Neutrophil (primary cell): ENCODE measurements around the gene ALDOB.

Experiments
- H3K27ac ChIP-seq: fragments of 200-600 bp; sonication (generic); 2 replicates; pipeline ENCODE4 v1.5.1; 2016; ENCODE audit warnings: mild to moderate bottlenecking, moderate library complexity
- H3K27me3 ChIP-seq: fragments of 200-600 bp; sonication (generic); 2 replicates; pipeline ENCODE4 v1.6.0; 2016; ENCODE audit warnings: mild to moderate bottlenecking
- H3K36me3 ChIP-seq: fragments of 200-600 bp; sonication (generic); 2 replicates; pipeline ENCODE4 v1.5.1; 2017
- H3K4me1 ChIP-seq, 2 experiments: fragments of 200-600 bp in 1 of 2; sonication (generic) in 1 of 2; 1 replicate in 1 of 2; 2 replicates in 1 of 2; pipeline versions ENCODE4 v1.5.1 to v1.6.1; 2013 to 2016; ENCODE audit warnings: low read depth in 1 of 2, low read length in 1 of 2, mild to moderate bottlenecking in 1 of 2, moderate library complexity in 1 of 2; ENCODE audit not compliant: control insufficient read depth in 1 of 2, insufficient read depth in 1 of 2
- H3K4me3 ChIP-seq, 2 experiments: fragments of 200-600 bp in 1 of 2; sonication (generic) in 1 of 2; 1 replicate in 1 of 2; 2 replicates in 1 of 2; pipeline ENCODE4 v1.5.1; 2013 to 2016; ENCODE audit warnings: low read depth in 1 of 2, low read length in 1 of 2, mild to moderate bottlenecking in 1 of 2, moderate library complexity in 1 of 2
- H3K9me3 ChIP-seq: fragments of 200-600 bp; sonication (generic); 2 replicates; pipeline ENCODE4 v1.5.1; 2016
- CTCF ChIP-seq: fragments of 200-600 bp; sonication (generic); IDR thresholded peaks from 2 replicates; pipeline ENCODE4 v1.5.1; 2016; ENCODE audit warnings: antibody characterized with exemption

Gene ALDOB

GRCh38 chr9:101427957-101428655, 7.5 kb downstream of the ALDOB start:
- Histone ChIP-seq H3K4me1 (no peaks in the 10 kb centered on the region), H3K27ac (no peak overlapping the region), H3K36me3 (no peaks in the 10 kb centered on the region), H3K9me3 (no peaks in the 10 kb centered on the region), H3K4me3 (no peak overlapping the region), H3K27me3 (no peaks in the 10 kb centered on the region)
- no peak for TF ChIP-seq CTCF

GRCh38 chr9:101427358-101427757, 8.2 kb downstream of the ALDOB start:
- H3K4me3 ChIP-seq: no peak overlapping the region
- H3K27ac ChIP-seq: no peak overlapping the region
- H3K9me3 ChIP-seq: no peaks in the 10 kb centered on the region
- no peaks in the 10 kb centered on the region for H3K36me3 ChIP-seq
- no peak for TF ChIP-seq CTCF
- H3K4me1 ChIP-seq: no peaks in the 10 kb centered on the region
- no peaks in the 10 kb centered on the region for H3K27me3 ChIP-seq

- TF ChIP-seq CTCF: no peak
These were observed 13.9 kb downstream of the ALDOB start for GRCh38 chr9:101421653-101422065.

GRCh38 chr9:101419863-101420262, 15.7 kb downstream of the ALDOB start:
- no peak for TF ChIP-seq CTCF
- Histone ChIP-seq H3K27me3 (no peaks in the 10 kb centered on the region), H3K27ac (no peak overlapping the region), H3K4me3 (no peak overlapping the region), H3K36me3 (no peaks in the 10 kb centered on the region), H3K4me1 (peaks cover 7 to 17% of the 10 kb centered on the region in 2 experiments), H3K9me3 (no peaks in the 10 kb centered on the region)

More at GRCh38 chr9:101421653-101422065, 13.9 kb downstream of the ALDOB start:
- Histone ChIP-seq H3K36me3 (no peaks in the 10 kb centered on the region), H3K4me3 (no peak overlapping the region), H3K27ac (no peak overlapping the region), H3K4me1 (peaks cover 7 to 17% of the 10 kb centered on the region in 2 experiments), H3K27me3 (no peaks in the 10 kb centered on the region), H3K9me3 (no peaks in the 10 kb centered on the region)

GRCh38 chr9:101418518-101419430, 16.8 kb downstream of the ALDOB start:
- Histone ChIP-seq H3K27me3 (no peaks in the 10 kb centered on the region), H3K4me3 (no peak overlapping the region), H3K4me1 (peaks cover 7 to 17% of the 10 kb centered on the region in 2 experiments), H3K36me3 (no peaks in the 10 kb centered on the region), H3K27ac (no peak overlapping the region), H3K9me3 (no peaks in the 10 kb centered on the region)
- no peak for TF ChIP-seq CTCF
